Fibroblast of pulmonary artery (primary cell): ENCODE results near the gene SH3GL2.

Source experiments
- DNase-seq: peaks from one replicate; pipeline ENCODE4 v3.0.0-alpha.2; 2010; ENCODE audit warnings: low read depth
- H3K4me3 ChIP-seq: replicated peaks from 2 replicates; pipeline ENCODE4 v1.5.1; 2011; ENCODE audit warnings: low read depth, mild to moderate bottlenecking, control low read depth, low read length, moderate library complexity
- TF ChIP-seq, protein P1 (sequence below): IDR thresholded peaks from 2 replicates; pipeline ENCODE4 v1.5.1; 2011; ENCODE audit warnings: mild to moderate bottlenecking, control low read depth, low read length, inconsistent platforms; ENCODE audit errors: missing control alignments

The SH3GL2 gene

DNA sequence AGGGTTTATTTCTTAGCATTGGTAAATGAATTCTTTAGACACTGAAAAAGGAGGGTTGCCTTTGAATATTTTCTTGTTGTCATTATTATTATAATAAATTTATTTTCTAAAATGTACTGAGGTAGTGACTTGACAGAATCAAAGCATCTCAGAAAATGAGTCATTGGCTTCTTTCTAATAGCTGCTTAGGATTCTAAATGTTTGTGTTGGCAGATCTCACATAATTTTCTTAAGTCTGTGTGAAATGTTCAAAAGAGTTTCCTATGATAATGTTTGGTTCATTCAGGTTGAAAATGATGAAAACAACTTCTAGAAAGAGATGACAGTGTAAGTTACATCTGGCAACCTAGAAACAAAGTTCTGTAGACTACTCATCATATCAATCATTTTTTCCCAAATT is 69.7 kb downstream of the SH3GL2 start:
- TF ChIP-seq, protein P1, sequence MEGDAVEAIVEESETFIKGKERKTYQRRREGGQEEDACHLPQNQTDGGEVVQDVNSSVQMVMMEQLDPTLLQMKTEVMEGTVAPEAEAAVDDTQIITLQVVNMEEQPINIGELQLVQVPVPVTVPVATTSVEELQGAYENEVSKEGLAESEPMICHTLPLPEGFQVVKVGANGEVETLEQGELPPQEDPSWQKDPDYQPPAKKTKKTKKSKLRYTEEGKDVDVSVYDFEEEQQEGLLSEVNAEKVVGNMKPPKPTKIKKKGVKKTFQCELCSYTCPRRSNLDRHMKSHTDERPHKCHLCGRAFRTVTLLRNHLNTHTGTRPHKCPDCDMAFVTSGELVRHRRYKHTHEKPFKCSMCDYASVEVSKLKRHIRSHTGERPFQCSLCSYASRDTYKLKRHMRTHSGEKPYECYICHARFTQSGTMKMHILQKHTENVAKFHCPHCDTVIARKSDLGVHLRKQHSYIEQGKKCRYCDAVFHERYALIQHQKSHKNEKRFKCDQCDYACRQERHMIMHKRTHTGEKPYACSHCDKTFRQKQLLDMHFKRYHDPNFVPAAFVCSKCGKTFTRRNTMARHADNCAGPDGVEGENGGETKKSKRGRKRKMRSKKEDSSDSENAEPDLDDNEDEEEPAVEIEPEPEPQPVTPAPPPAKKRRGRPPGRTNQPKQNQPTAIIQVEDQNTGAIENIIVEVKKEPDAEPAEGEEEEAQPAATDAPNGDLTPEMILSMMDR: no peak
- no peak for DNase-seq
- no peak overlapping the region for H3K4me3 ChIP-seq

DNA sequence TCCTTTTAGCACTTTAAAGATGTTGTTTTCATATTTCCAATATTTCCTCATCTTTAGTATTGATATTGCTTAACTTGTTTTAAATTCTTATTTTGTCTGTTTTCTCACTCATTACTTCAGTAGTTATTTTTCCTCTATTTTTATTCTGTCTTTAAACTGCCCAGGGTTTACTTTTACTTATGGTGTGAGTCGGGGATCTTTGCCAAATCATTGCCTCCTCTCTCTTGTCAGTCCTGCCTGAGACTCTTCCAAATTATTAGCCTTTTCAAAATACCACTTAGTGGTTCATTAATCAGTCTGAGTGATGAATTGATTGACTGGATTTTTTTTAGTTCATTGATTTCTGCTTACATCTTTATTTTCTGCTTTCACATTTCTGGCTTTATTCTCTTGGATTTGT is 72.9 kb downstream of the SH3GL2 start:
- H3K4me3 ChIP-seq: no peak overlapping the region
- no peak for DNase-seq
- TF ChIP-seq, protein P1: no peak

DNA sequence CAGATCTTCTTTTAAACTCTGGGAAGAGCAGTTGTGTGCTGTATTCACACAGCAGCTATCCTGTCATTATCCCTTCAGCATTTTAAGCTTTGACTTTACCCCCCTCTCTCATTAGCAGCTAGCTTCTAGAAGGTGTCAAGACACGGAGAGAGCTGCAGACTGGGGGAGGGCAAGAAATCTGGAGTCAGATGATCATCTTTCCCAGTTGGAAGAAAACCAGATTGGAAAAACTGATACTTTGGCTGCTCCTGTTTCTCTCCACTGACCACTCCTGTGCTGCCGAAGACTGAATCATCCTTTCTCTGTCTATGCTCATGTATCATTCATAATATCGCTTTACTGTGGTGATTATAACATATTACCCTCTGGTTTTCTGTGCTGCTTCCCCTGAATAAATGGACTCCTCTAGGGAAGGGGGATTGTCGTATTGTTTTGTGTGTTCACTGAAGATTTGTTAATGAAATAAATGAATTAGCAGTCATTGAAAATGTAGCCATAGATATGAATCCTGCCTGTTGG is 75.1 kb downstream of the SH3GL2 start:
- TF ChIP-seq, protein P1: no peak
- no peak for DNase-seq
- no peak overlapping the region for H3K4me3 ChIP-seq

DNA sequence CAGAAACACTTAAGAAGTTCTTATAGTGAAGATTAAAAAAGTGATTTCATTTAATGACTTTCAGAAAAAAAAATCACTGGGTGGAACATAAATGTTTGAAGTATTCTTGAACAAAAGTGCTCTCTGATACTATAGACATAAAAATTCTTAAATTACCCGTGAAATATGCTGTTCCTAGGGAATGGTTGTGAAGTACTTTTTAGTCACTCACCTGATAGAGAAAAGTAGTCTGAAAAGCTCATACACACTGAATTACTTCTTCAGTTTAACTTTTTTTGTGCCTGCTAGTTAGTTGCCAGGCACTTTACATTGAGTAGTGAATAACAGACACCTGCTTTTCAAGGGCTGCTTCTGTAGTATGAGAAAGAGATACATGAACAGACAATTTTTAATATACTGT is 78.0 kb downstream of the SH3GL2 start:
- no peak for DNase-seq
- no peak overlapping the region for H3K4me3 ChIP-seq
- TF ChIP-seq, protein P1: no peak

DNA sequence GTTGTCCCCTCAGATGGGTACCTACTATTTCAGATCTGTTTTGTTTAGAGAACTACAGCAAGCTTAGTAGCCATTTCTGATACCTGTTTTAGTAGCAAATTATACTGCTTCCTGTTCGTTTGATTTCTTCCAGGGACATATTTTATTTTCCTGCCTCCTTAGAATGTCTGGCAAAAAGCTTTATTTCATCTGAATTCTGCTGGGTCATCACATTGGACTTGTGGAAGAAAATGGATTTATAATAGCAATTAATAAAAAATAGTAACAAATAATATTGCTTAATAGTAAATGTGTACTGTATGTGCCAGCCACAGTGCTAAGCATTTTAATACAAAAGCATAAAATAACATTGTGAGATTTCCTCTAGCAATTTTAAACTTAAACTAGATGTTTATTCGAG is 79.4 kb downstream of the SH3GL2 start:
- no peak overlapping the region for H3K4me3 ChIP-seq
- TF ChIP-seq, protein P1: no peak
- no peak for DNase-seq

DNA sequence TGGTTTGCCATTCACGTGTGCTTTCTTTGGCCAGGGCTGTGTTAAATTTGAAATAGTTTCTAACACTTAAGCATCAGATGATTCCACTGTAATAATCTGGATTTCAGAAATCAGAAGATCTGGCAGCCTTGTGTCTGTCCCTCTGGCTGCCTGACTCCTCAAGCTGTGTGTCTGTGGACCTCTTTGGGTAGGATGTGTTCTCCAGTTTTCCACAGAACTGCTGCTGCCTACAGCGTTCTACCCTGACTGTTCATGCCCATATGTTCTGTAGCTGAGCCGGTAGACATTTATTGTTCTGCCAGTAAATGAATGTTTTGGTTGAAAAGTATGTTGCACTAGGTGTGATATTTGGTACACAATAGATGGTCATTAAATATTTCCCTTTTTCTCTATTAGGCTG is 81.3 kb downstream of the SH3GL2 start:
- DNase-seq: no peak
- TF ChIP-seq, protein P1: no peak

DNA sequence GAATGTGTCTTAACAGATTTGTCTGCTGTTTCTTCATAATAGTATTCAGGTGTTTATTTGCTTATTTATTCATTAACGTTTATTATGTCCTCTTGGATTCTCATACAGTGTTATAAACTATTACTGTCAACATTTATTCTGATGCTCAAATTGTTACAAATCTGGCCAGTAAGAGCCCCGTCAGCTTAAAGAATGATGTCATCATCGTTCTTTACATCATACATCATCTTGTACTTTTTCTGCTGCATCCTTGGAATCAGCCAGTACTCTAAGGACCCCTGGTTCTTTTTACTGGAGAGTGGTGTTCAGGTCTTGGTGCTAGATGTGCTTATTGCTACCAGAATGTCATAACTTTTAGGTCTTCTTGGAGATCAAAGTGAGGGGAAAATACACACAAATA is 86.6 kb downstream of the SH3GL2 start:
- no peak for DNase-seq
- TF ChIP-seq, protein P1: no peak
- no peak overlapping the region for H3K4me3 ChIP-seq

More for the DNA sequence above, 81.3 kb downstream of the SH3GL2 start:
- H3K4me3 ChIP-seq: no peak overlapping the region
